Left ventricle myocardium superior (tissue), 1 donor: Measurements from ENCODE around the gene ADH6. TPM values are rescaled to one million over a fixed set of nuclear protein-coding genes. Genes with fewer than 3 reads are reported as not detected.
"Not testable (repeated sequence)": the region's sequence is repeated elsewhere in the genome, so short reads cannot be mapped to it uniquely, and the experiment has no call there.

Source experiments
- ATAC-seq: fragments of 200-7000 bp; cut with Tn5 transposase; one replicate; pipeline ENCODE4 v1.9.1; 2020; ENCODE audit warnings: mild to moderate bottlenecking, moderate library complexity
- DNase-seq: peaks from one replicate; pipeline ENCODE4 v3.0.0-alpha.2; 2020
- intact Hi-C: fragments of 100-400 bp; cut with micrococcal nuclease; formaldehyde crosslinking; loops from one replicate; pipeline ENCODE4 v1.11.0; 2022
- long read RNA-seq: library from polyadenylated mRNA; unstranded; transcript quantifications from one replicate; pipeline ENCODE4 v2.0.0, GENCODE V29; 2021
- total RNA-seq: library from RNA; stranded (reverse); fragmentation: NEBNext Ultra II Directional; extraction: Animal tissue kit (Norgen Biotek cat#: 25700); gene quantifications from one replicate; pipeline ENCODE4 v1.2.1, GENCODE V29; 2021
- donor health status: DM: no; HTN: yes; CAD: no; lungs with severe emphysema.

Gene ADH6
- not detected for total RNA-seq
- long read RNA-seq = 0 reads

GRCh38 chr4:99219072-99219471 is at the start of gene ADH6:
ADH6 (minus strand) TSS chr4:99219246; CDS start chr4:99219152, 94 bp downstream.
- DNase-seq (no peak), ATAC-seq (no peak)
- intact Hi-C loops = no loop called here

DNA sequence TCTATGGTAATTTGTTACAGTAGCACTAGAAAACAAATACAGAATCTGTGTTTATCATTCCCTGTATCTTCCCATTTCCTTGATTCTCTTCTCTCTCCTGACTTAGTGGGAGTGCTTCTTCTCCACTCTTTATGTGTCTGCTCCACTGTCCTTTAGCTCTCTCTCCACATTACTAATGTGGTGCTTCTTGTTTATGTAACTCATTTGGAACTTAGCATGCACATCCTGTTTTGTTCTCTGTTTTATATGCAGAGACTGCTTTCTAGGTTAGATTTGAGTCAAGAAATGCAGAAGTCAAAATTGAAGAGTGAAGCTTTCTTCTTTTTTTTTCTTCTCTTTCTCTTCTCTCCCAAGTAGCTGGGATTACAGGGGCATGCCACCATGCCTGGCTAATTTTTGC is 45.9 kb upstream of the ADH6 start:
- DNase-seq (no peak), ATAC-seq (no peak)
- intact Hi-C loops = no loop called here

DNA sequence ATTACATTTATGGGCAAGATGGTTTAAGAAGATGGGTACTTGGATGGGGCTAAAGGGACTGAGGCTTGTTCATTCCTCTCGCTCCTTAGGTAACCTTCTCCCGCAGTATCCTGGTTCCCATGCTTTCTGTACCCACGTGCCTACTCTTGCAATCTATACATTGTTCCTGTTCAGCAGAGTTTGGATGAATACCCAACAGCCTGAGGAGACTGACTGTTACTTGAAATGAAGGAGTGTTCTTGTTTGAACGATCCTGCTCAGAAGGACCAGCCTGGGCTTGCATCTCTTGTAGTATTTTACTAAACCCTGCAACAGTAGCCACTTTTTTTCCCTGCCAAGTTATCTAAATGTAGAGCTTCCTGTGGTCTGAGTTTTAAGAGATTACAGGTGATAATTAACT is 33.7 kb upstream of the ADH6 start:
- intact Hi-C loops = no loop called here
- no peak for ATAC-seq
- DNase-seq = no peak

- intact Hi-C loops = no loop called here
- ATAC-seq (no peak), DNase-seq (no peak)
These were observed 29.7 kb upstream of the ADH6 start for GRCh38 chr4:99248714-99249113.

DNA sequence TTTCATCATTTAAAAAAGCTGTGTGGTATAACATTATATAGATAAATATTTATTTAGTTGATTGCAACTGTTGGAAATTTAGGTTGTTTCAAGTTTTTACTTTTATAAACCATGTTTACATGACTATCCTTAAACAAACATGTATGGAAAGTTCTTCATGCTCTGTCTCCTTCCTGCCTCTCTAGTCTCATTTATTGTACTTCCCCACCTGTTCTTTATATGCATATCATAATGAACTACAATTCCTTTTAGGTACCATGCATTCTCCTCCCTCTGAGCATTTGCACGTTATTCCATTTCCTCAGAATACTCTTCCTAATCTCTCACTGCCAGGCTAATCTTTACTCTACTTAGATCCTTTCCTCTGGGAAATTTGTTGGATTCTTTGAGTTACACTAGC is 16.9 kb upstream of the ADH6 start:
- ATAC-seq (no peak), DNase-seq (no peak)
- intact Hi-C loops = no loop called here

DNA sequence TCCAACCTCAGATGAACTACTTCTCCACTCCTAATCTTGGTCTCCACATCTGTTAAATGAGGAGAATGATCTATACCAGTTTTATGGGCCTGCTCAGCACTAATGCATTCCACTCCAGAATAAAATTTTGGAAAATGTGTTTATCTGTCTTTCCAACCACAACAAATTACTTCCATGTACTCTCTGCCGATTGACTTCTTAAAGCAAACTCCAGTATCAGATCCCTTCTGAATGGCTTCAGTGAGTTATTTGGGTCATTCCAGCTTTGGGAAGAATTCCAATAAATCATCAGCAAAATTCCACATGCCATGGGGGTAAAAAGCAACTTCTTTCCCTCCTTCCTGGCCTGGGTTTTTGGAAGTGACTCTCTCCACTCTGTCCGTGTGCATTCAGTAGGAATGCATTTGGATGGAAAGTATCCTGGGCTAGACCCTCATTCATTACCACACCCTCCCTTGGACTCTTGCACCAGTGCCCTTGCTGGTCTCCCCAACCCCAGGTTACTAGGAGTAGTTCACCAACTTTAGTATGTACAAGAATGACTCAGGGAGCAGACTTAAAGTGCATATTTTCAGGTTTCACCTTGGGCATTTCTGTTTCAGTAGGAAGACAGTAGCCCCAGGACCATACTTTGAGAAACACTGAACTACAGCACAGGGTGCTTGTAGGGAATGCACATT is 15.4 kb upstream of the ADH6 start:
- intact Hi-C loops = no loop called here
- no peak for DNase-seq

DNA sequence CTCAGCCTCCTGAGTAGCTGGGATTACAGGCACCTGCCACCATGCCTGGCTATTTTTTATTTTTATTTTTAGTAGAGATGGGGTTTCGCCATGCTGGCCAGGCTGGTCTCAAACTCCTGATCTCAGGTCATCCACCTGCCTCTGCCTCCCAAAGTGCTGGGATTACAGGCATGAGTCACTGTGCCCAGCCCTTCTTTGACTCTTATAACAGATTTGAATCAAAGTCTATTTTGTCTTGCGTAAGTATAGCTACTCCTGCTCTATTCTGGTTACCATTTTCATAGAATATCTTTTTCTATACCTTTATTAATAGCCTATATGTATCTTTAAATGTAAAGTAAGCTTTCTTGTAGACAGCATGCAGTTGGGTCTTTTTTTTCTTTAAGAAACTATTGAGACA is 14.4 kb upstream of the ADH6 start:
- intact Hi-C loops, DNase-seq, ATAC-seq: not testable (repeated sequence)

More for the DNA sequence above, 15.4 kb upstream of the ADH6 start:
- no peak for ATAC-seq

DNA sequence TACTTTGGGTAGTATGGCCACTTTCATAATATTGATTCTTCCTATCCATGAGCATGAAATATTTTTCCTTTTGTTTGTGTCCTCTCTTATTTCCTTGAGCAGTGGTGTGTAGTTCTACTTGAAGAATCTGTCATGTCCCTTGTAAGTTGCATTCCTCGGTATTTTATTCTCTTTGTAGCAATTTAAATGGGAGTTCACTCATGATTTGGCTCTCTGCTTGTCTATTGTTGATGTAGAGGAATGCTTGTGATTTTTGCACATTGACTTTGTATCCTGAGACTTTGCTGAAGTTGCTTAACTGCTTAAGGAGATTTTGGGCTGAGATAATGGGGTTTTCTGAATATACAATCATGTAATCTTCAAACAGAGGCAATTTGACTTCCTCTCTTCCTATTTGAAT is 9.7 kb upstream of the ADH6 start:
- DNase-seq, intact Hi-C loops, ATAC-seq: not testable (repeated sequence)

- ATAC-seq, DNase-seq, intact Hi-C loops: not testable (repeated sequence)
These were observed 8.6 kb upstream of the ADH6 start for GRCh38 chr4:99227646-99228045.

- intact Hi-C loops = no loop called here
- DNase-seq = no peak
- no peak for ATAC-seq
These were observed 2.9 kb upstream of the ADH6 start for GRCh38 chr4:99221980-99222379.

DNA sequence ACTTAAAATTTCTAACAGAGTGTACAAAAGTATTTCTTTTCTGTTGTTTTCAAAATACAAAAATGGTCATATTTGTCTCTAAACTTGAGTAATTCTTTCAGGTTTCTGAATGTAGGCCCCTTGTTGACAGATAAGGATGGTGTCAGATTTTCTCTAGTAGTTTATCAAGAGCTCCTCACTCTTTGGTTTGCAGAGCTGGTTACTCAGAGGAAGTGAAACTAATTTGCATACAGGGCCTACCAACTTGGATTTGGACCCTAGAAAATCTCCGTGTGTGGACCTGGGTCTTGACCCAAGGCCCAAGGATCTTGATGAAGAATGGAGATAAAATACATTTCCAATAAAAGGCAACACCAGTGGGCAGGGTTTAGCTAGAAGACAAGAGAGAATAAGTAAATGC is 433 bp upstream of the ADH6 start:
- intact Hi-C loops = no loop called here
- ATAC-seq (no peak), DNase-seq (no peak)

- DNase-seq (no peak), ATAC-seq (no peak)
- intact Hi-C loops = no loop called here
These were observed 3.5 kb downstream of the ADH6 start for GRCh38 chr4:99215521-99215920.

GRCh38 chr4:99210789-99211188 is 8.3 kb downstream of the ADH6 start:
- DNase-seq = no peak
- intact Hi-C loops = no loop called here
- no peak for ATAC-seq

DNA sequence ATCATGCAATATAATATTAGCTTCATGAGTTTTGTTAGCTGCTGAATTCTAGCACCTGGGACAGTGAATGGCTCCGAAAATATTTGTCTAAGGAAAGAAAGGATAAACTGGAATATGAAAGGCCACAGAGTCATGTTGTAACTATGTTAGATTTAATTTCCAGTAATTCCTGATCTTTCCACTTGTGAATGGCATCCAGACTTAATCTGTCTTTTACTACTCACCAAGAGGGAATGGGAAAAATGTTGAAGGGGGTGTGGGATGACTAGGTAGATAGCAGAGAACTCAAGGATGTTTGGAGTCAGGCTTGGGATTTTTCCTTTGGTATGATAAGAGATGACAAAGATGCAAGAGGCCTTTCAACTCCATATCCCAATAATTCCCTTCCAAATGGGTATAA is 9.4 kb downstream of the ADH6 start:
- ATAC-seq (no peak), DNase-seq (no peak)
- intact Hi-C loops = no loop called here

GRCh38 chr4:99208719-99209075 is 10.3 kb downstream of the ADH6 start:
- no peak for DNase-seq
- intact Hi-C loops = no loop called here
- ATAC-seq = no peak

GRCh38 chr4:99207911-99208718 is 10.9 kb downstream of the ADH6 start:
- intact Hi-C loops = no loop called here
- DNase-seq (no peak), ATAC-seq (no peak)

DNA sequence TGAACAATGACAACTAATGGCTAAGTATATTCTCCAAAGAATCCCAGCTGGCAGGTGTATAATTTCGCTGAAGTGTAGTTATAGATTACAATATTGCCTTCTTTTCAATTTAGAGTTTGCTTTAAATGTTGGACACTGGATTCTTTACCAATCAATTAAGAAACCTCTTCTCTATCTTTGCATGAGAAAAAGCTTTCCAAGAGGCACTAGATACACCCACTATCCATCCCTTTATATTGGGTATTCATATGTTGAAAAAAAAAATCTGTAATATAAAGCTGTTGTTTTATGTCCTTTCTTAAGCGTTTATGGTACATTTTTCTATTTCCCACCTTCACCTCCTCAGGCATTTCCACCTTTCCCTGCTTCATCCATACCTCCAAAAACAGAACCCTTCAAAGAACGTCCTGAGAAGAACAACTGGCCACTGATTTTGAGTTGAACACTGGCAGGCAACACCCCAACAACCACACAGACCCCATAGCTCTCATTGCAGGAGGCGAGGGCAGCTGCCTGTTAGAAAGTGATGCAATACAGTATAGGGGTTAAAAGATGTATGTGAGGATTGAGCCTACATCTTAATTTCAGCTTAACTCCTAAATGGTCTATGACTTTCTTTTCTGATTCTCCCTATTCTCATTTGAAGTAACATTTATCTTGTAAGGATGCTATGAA is 11.8 kb downstream of the ADH6 start:
- intact Hi-C loops = no loop called here
- ATAC-seq = no peak
- DNase-seq = no peak

DNA sequence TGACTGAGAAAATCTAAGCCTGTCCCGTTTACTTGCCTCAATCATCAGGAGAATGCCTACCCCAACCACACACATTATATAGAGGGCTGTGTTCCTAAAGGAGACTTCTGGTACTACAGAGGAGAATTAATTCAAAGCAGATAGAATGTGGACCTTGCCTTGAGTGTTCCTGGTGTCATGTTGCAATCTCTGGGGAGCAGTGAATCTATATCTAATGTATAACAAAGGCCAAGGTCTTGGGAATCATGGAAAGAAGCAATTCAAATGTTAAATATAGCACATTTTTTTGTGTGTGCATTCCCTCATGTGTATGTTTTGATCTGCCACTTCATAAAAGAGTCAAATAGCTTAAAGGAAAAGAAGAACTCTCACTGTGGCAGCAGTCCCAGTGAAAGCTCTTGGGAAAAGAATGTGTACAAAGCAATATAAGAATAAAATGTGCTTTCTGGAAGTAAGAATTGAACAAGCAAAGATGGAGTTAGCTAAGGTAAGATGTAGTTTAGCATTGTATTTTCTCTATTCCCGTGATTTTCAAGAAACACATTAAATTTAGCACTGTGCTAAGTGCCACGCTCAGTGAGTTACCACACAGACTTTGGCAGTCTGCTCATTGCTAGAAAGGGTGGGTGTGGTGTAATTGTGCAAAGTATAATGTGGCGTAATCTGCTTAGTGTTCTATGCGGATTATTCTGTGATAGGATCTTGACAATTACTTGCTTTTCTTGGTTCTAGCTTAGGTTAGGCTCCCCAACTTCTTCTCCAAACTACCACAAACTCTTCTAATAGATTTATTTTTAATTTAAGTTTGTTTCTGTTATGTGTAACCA is 13.7 kb downstream of the ADH6 start:
- DNase-seq (no peak), ATAC-seq (peak; percentile 72)
- intact Hi-C loops = no loop called here

- DNase-seq = no peak
- ATAC-seq = peak; percentile 87
- intact Hi-C loops = no loop called here
These were observed 16.5 kb downstream of the ADH6 start for GRCh38 chr4:99202536-99202935.
